ENCODE results near the gene GLDN.

Gene GLDN

DNA sequence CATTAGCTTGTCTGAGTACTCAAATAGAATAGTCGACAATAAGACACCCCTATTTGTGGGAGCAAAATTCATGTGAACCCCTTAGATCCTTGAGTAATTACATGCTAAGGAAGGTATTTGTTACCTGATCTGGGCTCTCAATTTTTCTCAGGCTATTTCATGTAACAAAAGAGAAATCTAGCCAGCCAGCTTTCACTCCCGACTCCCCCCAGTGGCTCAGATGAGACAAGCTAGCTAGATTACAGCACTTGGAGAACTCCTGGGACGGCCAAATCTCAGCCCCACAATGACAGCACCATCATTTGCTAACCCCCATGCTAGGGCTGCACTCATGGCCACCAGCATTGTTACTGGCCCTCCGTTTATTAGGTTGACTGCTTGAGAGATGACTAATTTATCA lies 41.3 kb downstream of the GLDN start:
- CTCF ChIA-PET, result interaction anchor here (0.6 to 4.4 kb wide), 13 partner anchors 8 to 301 kb away, joined by 3 to 72 read pairs (median 5); no protein-coding TSS in a partner anchor
- H3K9me3 ChIP-seq (ENCODE audit: control insufficient read depth, insufficient read depth, low read depth, low read length), result no peaks in the 10 kb centered on the region
- TF ChIP-seq ZSCAN30 (tag by site-specific recombination; IDR thresholded peaks at IDR 0.05), result no peak
- no peak for TF ChIP-seq BCL11A (tag by site-specific recombination; IDR thresholded peaks at IDR 0.05; ENCODE audit: low read depth)
- no peak for TF ChIP-seq ZNF510 (tag by site-specific recombination; IDR thresholded peaks at IDR 0.05; ENCODE audit: insufficient replicate concordance)
- TF ChIP-seq, protein P1, sequence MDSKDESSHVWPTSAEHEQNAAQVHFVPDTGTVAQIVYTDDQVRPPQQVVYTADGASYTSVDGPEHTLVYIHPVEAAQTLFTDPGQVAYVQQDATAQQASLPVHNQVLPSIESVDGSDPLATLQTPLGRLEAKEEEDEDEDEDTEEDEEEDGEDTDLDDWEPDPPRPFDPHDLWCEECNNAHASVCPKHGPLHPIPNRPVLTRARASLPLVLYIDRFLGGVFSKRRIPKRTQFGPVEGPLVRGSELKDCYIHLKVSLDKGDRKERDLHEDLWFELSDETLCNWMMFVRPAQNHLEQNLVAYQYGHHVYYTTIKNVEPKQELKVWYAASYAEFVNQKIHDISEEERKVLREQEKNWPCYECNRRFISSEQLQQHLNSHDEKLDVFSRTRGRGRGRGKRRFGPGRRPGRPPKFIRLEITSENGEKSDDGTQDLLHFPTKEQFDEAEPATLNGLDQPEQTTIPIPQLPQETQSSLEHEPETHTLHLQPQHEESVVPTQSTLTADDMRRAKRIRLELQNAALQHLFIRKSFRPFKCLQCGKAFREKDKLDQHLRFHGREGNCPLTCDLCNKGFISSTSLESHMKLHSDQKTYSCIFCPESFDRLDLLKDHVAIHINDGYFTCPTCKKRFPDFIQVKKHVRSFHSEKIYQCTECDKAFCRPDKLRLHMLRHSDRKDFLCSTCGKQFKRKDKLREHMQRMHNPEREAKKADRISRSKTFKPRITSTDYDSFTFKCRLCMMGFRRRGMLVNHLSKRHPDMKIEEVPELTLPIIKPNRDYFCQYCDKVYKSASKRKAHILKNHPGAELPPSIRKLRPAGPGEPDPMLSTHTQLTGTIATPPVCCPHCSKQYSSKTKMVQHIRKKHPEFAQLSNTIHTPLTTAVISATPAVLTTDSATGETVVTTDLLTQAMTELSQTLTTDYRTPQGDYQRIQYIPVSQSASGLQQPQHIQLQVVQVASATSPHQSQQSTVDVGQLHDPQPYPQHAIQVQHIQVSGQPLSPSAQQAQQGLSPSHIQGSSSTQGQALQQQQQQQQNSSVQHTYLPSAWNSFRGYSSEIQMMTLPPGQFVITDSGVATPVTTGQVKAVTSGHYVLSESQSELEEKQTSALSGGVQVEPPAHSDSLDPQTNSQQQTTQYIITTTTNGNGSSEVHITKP (tag by site-specific recombination; IDR thresholded peaks at IDR 0.05), result peak; percentile 43; the same call in 1 of the 2 replicates
- no peak for TF ChIP-seq TCF7L2 (IDR thresholded peaks at IDR 0.05; ENCODE audit: borderline replicate concordance, low read depth, low read length)
- TF ChIP-seq ZNF391 (tag by site-specific recombination; IDR thresholded peaks at IDR 0.05; ENCODE audit: borderline replicate concordance, low read depth), result no peak
- 0 out of 2 replicates have a peak, but pooled peaks have one; percentile 20 for TF ChIP-seq ZBTB17 (tag by site-specific recombination; IDR thresholded peaks at IDR 0.05)
- peak; percentile 41; the same call in 1 of the 2 replicates for TF ChIP-seq PRDM1 (tag by site-specific recombination; IDR thresholded peaks at IDR 0.05)
- TF ChIP-seq, protein P2, sequence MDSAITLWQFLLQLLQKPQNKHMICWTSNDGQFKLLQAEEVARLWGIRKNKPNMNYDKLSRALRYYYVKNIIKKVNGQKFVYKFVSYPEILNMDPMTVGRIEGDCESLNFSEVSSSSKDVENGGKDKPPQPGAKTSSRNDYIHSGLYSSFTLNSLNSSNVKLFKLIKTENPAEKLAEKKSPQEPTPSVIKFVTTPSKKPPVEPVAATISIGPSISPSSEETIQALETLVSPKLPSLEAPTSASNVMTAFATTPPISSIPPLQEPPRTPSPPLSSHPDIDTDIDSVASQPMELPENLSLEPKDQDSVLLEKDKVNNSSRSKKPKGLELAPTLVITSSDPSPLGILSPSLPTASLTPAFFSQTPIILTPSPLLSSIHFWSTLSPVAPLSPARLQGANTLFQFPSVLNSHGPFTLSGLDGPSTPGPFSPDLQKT (IDR thresholded peaks at IDR 0.05; ENCODE audit: borderline replicate concordance, low read depth, low read length), result no peak
- peak; percentile 18; the same call in 1 of the 2 replicates for TF ChIP-seq GLIS1 (tag by site-specific recombination; IDR thresholded peaks at IDR 0.05)
- TF ChIP-seq ZNF548 (tag by site-specific recombination; IDR thresholded peaks at IDR 0.05), result no peak
- TF ChIP-seq, protein P3, sequence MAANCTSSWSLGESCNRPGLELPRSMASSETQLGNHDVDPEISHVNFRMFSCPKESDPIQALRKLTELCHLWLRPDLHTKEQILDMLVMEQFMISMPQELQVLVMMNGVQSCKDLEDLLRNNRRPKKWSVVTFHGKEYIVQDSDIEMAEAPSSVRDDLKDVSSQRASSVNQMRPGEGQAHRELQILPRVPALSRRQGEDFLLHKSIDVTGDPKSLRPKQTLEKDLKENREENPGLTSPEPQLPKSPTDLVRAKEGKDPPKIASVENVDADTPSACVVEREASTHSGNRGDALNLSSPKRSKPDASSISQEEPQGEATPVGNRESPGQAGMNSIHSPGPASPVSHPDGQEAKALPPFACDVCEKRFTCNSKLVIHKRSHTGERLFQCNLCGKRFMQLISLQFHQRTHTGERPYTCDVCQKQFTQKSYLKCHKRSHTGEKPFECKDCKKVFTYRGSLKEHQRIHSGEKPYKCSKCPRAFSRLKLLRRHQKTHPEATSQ (tag by site-specific recombination; IDR thresholded peaks at IDR 0.05), result no peak
- TF ChIP-seq, protein P4, sequence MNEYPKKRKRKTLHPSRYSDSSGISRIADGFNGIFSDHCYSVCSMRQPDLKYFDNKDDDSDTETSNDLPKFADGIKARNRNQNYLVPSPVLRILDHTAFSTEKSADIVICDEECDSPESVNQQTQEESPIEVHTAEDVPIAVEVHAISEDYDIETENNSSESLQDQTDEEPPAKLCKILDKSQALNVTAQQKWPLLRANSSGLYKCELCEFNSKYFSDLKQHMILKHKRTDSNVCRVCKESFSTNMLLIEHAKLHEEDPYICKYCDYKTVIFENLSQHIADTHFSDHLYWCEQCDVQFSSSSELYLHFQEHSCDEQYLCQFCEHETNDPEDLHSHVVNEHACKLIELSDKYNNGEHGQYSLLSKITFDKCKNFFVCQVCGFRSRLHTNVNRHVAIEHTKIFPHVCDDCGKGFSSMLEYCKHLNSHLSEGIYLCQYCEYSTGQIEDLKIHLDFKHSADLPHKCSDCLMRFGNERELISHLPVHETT (tag by site-specific recombination; IDR thresholded peaks at IDR 0.05), result no peak
- TF ChIP-seq ZNF654 (tag by site-specific recombination; IDR thresholded peaks at IDR 0.05; ENCODE audit: low read depth), result peak; percentile 15; the same call in 1 of the 2 replicates
- TF ChIP-seq ZNF747 (tag by site-specific recombination; IDR thresholded peaks at IDR 0.05), result no peak
- POLR2A ChIA-PET, result no interaction called here
- no peak overlapping the region for H3K4me3 ChIP-seq (ENCODE audit: low read depth, low read length)
- H3K36me3 ChIP-seq (ENCODE audit: control insufficient read depth in 2 of 2, insufficient read depth in 1 of 2, low read length in 2 of 2), result no peaks in the 10 kb centered on the region
- no peak overlapping the region for H3K27ac ChIP-seq (ENCODE audit: extremely low read depth, low read depth, low read length)
- no peaks in the 10 kb centered on the region for H3K4me1 ChIP-seq (ENCODE audit: control insufficient read depth, insufficient read depth, low read length)

DNA sequence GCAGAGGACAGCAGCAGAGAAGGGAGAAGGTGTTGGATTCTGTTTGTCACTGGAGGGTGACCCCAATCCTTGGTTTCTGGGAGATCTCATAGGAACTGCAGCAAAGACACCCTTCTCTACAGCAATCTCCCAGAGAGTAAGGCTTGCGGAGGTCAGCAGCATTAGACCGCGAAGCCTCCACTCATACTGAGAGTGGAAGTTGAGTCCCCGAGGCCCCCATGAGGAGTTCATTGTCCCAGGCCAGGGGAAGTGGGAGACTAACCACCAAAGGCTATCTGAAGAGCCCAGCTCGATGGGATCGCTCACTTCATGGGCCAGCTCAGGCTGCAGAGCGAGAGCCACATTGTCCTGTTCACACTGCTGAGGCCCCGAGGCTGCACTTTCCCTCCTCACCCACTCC lies 44.6 kb downstream of the GLDN start:
- CTCF ChIA-PET, result interaction anchor here (1.7 kb wide), 1 partner anchor 113 kb away, joined by 6 read pairs; no protein-coding TSS in a partner anchor
- H3K4me3 ChIP-seq (ENCODE audit: low read depth, low read length), result no peak overlapping the region
- no peaks in the 10 kb centered on the region for H3K9me3 ChIP-seq (ENCODE audit: control insufficient read depth, insufficient read depth, low read depth, low read length)
- POLR2A ChIA-PET, result no interaction called here
- no peaks in the 10 kb centered on the region for H3K4me1 ChIP-seq (ENCODE audit: control insufficient read depth, insufficient read depth, low read length)
- H3K27ac ChIP-seq (ENCODE audit: extremely low read depth, low read depth, low read length), result no peak overlapping the region
- H3K36me3 ChIP-seq (ENCODE audit: control insufficient read depth in 2 of 2, insufficient read depth in 1 of 2, low read length in 2 of 2), result no peaks in the 10 kb centered on the region
- TF ChIP-seq KLF16 (tag by site-specific recombination; IDR thresholded peaks at IDR 0.05) (no peak), ZNF324 (tag by site-specific recombination; IDR thresholded peaks at IDR 0.05) (no peak), SCRT2 (tag by site-specific recombination; IDR thresholded peaks at IDR 0.05) (no peak), ZNF266 (tag by site-specific recombination; IDR thresholded peaks at IDR 0.05; ENCODE audit: low read depth) (no peak), ZNF335 (tag by site-specific recombination; conservative IDR thresholded peaks at IDR 0.05) (no peak), ZNF132 (tag by site-specific recombination; IDR thresholded peaks at IDR 0.05; ENCODE audit: borderline replicate concordance) (no peak), ZSCAN16 (tag by site-specific recombination; IDR thresholded peaks at IDR 0.05) (no peak), BCL11B (tag by site-specific recombination; IDR thresholded peaks at IDR 0.05; ENCODE audit: low read depth) (no peak), ZNF274 (IDR thresholded peaks at IDR 0.05; ENCODE audit: low read length) (no peak), ZNF274 (tag by site-specific recombination; IDR thresholded peaks at IDR 0.05; ENCODE audit: borderline replicate concordance) (no peak), ZNF174 (tag by site-specific recombination; IDR thresholded peaks at IDR 0.05) (no peak), ZNF529 (tag by site-specific recombination; IDR thresholded peaks at IDR 0.05; ENCODE audit: insufficient replicate concordance) (no peak), ZNF311 (tag by site-specific recombination; IDR thresholded peaks at IDR 0.05; ENCODE audit: borderline replicate concordance) (no peak), ZSCAN23 (tag by site-specific recombination; IDR thresholded peaks at IDR 0.05) (no peak), ZNF354C (tag by site-specific recombination; IDR thresholded peaks at IDR 0.05; ENCODE audit: borderline replicate concordance, low read depth) (no peak)
